HPDE6-E6E7 (cell line): ENCODE measurements around the gene ZRSR2.
"Not testable (repeated sequence)": the region's sequence is repeated elsewhere in the genome, so short reads cannot be mapped to it uniquely, and the experiment has no call there.

Source experiments
- DNase-seq: peaks from one replicate; pipeline ENCODE4 v3.0.0; 2011; ENCODE audit warnings: missing footprints; ENCODE audit errors: extremely low spot score

The ZRSR2 gene

DNA sequence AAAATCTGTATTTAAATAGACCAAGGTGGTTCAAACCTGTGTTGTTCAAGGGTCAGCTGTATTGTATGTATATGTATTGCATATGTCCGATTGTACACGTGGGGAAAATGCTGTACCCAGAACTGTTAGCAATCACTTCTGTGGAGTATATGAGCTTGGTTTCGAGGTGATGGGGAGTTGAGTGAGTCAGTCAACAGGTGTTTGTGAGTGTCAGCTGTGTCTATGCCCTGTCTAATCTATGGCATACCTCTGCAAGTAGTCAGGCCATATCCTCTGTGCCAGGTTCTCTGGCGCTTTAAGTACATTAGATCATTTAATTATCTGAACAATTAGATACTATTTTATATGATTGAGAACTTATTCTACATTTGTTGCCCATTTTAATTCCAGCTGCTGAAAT lies 7.4 kb downstream of the ZRSR2 start:
- DNase-seq = no peak

DNA sequence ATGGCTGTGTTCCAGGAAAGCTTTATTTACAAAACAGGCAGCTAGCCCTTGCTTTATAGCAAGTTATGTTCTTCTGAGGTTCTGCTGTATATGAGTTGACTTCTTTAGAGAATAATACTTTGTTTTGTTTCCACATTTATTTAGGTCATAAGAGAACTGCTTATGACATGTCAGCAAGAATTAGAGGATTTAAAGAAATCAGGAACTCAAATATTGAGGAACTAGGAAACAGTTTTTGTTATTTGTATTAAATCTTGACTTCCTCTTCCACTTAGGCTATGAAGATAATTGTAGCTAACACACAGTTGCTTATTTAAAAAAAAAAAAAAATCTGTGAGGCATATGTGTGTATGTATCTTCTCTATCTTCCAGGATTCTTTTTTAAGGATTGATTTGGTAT lies 14.3 kb downstream of the ZRSR2 start:
- DNase-seq = no peak

DNA sequence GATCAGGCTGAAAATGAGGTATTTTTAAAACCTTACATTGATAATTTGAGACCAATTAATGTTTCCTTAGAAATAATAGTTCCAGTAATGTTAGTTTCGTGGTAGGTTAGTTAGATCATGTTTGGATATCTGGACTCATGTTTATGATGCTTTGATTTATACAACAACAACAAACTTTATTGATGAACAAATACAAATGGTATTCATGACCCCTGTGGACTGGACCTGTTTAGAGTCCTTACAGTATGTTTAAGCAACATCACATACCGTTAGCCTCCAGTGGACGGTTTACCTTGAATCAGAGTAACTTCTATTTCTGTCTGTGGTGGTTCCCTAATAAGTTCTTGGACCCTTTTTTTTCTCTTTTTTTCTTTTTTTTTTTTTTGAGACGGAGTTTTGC lies 18.0 kb downstream of the ZRSR2 start:
- DNase-seq = no peak

DNA sequence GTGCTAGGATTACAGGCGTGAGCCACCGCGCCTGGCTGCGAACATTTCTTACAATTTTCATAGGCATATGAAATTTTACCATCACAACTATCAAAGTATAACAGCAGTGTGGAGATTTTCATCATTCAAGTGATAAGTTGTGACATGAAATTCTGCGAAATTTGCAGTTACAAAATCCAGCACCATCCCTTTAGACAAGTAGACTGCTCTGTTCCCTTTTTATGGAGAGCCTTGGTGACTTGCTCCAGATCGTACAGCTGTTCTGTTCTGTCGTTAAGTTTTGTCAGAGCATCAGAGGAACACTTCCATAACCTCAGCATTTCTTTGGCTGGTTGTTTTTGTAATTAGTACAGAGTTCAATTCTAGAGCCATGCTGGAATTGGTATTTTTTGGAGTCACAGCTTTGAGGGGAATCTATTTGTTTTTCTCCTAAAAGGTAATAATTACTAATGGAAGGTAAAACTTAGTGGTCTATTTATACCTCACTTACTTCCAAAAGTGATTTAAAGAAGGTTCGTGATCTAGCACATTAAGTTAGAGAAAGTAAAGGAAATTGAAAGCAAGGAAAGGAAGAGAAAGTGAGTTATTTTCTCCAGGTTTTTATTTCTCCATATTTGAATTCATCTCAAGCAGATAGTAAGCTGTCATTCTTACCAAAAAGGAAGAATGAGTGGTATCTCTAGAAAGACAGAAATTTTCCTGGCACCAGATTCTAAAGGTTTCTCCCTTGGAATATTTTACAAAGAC lies 22.1 kb downstream of the ZRSR2 start:
- DNase-seq = no peak

DNA sequence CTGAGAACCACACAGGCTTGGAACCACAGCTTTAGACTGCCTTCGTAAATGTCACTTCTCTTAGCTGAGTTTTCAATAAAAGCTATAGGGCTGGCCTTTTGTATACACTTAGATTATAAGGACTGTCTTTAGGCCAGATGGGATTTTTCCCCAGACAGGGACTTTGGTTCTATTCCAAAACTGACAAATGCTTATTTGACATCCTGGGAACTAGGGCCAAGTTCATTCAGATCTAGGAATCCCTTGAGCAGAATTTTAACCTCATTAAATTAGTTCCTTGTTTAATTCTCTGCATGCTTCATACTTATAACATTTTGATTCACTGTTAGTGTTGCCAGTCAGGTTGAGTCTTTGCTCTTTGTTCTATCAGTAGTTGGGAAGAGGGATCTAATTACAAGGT lies 23.1 kb downstream of the ZRSR2 start:
- DNase-seq = no peak

DNA sequence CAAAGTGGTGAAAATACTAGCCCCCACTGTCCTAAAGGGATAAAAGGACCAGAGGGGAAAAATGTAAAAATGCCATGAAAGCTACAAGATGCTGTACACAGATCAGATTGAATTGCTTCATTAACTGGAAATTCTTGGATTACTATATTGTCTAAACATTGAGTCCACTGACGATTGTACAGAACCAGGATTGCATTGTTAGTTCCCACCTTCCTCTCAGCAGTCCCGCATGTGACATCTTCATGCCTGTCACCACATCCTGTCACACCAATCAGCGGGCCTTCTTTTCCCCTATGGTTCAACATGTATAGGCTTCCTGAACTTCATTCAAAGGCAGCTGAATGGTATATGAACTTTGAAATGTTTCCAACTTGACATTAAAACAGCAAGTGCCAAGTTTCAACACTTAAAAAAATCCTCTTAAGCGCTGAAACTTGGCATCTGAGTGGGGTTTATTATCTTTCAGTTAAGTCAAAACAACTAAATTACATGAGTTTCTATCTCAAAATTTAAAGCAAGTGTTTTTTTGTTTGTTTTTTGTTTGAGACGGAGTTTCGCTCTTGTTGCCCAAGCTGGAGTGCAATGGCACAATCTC lies 24.6 kb downstream of the ZRSR2 start:
- DNase-seq = no peak

DNA sequence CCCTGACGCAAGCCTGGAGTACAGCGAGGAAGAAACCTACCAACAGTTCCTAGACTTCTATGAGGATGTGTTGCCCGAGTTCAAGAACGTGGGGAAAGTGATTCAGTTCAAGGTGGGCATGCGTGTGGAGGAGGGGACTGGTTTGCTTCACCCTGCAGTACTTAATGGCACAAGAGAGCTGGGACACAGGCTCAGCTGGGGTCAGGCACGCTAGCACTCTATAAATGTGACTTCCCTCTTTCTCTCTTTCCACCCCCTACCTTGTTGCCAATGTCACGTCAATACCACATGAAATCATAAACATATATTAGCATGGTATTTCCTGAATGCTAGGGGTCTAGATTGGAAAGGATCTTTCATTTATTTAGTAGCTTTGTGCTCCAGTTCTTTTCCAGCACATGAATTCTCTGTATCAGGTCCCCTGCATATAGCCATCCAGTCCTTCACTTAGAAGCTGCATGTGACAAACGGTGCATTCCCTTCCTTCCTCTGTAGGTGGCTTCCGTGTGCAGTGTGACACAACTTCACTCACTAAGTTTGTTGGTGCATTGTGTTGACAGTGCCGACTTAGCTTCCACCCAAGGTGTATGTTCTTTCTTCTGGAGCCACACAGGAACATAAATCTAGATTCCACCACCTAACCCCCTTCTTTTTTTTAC lies 25.6 kb downstream of the ZRSR2 start:
- DNase-seq = no peak

DNA sequence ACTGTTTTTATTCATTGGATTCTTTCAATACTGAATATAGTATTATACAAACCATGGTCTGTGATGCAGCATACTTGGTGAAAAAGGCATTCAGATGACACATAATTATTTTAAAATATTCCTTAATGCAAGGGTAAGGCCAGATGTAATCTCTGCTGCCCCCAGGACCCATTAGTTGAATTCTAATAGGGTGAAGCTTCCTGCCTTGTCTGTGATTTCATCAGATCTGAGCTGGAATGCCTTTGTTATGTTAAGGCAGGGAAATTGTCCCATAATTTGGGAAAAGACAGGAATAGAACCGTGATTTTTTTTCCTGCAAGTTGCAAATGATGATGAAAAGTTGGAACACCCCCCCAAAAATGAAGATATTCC lies 26.1 kb downstream of the ZRSR2 start:
- no peak for DNase-seq

DNA sequence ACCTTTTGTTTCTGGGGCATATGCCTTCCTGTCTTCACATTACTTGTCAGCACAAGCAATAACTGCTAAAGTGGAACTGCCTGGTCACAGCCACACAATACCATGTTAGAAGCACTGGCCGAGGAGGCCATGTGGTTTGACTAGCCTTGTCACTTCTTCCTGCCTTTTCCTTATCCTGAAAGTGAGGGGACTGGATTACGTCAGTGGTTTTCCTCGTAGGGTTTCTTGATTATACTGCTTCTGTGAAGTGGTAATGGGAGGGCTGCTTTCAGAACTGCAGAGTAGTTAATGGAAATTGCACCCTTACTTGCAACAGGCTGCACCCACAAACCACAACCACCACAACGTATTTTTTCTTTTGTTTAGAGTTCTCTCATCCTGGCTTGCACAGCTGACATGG lies 26.6 kb downstream of the ZRSR2 start:
- no peak for DNase-seq

DNA sequence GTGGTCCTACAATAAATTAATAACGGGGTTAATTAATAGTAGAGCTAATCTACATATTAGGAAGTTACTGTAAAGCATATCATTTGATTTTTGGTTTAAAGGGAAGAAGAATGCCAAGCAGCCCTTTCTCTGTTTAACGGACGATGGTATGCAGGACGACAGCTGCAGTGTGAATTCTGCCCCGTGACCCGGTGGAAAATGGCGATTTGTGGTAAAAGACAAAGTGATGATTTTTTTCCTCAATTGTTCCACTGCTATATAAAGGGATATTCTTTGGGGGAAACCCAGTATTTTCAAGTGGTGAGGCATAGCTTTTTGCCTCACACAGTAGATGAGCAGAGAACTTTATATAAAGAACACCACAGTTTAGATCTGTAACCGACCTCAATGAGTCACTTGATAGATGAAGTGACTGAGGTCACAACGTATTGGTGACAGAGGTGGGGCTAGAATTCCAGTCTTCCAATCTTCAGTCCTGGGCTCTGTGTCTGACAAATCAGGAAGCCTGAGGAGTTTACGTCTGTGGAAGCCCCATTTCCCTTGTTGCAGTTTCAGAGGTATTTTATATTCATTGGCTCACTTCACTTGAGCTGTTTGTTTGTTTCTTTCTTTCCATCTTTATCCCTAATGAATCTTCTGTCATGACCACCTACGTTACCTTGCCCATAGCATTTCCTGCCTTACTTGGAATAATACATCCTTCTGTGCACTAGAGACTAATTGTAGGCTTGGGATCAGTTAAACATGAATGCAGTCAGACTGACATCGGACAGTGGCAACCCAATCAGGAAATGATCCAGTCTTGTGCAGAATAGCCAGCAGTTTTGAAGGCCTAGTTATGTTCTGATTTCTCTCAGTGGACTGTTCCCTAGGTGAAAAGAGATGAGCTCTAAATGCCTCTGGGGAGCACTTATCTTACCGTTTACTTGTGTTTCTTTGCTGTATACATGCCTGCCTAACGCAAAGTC lies 30.1 kb downstream of the ZRSR2 start:
- no peak for DNase-seq

DNA sequence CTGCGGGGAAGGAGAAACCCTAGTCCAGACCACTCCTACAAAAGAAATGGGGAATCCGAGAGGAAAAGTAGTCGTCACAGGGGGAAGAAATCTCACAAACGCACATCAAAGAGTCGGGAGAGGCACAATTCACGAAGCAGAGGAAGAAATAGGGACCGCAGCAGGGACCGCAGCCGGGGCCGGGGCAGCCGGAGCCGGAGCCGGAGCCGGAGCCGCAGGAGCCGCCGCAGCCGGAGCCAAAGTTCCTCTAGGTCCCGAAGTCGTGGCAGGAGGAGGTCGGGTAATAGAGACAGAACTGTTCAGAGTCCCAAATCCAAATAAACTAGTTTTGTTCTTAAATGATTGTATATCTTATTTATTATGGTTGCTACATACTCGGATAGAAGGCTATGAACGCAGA lies 32.6 kb downstream of the ZRSR2 start:
- DNase-seq = no peak

DNA sequence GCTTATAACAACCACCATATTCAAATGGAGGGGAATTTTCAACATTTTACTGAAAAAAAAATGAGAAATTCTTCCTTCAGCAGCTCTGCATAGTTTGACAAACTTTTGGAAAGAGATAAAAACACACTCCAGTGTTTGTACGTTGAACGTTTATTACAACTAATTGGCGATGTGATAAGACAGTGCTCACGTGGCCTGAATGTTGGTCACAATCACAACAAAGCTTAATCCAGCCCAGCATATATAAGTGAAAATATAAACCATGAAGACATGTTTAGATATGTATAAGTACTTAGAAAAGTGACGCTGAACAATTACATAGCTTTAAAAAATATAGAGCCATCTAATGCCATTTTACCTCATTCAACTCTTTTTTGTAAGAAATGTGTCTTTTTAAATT lies 35.7 kb downstream of the ZRSR2 start:
- no peak for DNase-seq

DNA sequence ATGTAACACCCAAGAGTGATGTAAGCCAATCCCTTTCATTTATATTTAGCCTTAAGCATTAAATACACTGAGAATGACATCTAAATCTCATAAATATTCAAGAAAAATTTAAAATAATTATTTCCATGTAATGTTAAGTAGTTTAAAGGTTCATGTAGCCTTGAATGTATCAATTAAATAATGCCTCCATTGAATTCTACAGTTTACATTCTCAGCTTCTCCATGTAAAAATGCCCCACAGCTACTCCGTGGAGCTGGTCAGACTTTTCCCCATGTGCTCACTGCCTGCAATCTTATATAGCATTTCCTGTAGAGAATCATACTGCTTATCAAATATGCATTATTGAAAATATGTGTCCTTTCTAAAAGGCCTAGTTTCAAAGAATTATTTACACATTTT lies 38.9 kb downstream of the ZRSR2 start:
- DNase-seq = no peak

DNA sequence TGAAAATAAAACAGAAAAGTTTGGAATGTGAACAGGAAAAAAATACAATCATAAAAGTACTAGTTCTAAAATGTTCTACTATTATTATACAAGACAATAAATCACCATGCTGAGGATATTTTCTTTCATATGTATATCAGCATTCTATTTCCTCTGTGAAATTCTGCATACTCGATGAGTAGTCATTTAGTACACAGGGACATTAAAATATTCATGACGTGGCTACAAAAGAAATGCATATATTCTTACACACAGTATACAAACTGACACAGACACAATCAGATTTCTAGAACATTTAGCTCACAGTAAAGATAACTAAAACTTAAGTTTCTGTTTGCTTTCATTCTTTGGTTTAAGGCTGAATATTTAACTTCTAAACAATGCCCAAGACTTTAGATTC lies 41.1 kb downstream of the ZRSR2 start:
- DNase-seq = not testable (repeated sequence)

DNA sequence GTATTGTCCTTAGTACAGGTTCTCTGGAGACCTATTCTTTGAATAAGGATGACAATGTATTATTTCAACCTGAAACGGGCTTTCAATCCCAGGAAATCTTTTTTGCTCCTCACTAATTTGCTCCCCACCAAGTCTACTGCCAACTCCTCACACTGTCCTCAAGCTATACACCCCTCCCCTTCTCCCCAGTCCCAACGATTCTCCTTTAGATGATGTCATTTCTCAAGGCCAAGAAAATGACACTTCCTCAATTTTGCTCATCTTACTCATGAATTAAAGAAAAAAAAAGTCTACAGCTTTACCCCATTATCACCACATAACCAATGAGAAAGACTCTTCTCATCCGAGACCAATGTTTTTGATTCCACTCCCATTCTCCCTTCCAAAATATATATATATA lies 43.8 kb downstream of the ZRSR2 start:
- DNase-seq = no peak

DNA sequence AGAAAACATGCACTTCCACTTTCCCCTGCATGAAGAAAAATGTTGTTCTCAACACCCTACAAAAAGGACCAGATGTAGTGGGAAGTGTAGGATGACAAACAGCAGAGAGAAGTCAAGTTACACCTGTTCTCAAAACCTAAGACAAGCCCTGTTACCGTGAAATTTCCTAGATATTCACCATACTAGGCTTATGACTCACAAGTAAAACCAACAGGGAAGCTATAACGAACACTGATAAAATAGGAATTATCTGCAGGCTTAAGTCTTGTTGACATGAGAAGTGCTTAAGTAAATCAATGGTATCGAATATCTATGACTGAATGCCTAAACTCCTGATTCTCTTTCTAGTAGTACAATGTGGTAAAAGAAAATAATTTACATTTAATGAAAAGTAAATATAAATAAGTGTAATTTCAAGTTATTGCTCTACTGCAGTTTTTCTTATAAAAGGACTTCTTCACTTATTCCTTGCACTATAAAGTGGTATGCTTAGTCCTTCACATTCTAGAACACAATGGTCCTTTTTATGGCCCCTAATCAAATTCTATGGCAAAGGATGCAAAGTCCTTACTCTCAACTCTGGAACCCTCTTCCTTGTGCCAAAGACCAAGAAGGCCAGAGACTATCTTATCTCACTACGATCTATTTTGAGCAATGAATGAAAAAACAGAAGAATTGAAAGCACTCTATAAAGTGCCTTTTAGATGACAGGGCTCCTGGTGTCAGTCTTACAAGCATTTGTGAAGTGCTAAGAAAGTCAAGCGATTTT lies 44.7 kb downstream of the ZRSR2 start:
- DNase-seq = no peak

DNA sequence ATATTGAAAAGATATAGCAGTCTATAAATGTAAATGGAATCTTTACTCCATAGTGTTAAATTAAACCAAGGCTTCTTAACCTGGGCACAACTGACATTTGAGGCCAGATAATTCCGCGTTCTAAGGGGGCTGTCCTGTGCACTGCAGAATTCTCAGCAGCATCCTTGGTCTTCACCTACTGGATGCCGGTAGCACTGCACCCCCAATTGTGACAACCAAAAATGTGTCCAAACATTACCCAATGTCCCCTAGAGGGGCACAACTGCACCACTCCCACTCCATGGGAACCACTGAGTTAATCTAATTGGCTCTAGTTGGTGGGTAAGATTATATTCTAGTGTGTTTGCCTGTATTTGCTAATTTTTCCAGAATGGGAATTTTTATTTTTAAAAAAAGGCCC lies 47.7 kb downstream of the ZRSR2 start:
- no peak for DNase-seq

DNA sequence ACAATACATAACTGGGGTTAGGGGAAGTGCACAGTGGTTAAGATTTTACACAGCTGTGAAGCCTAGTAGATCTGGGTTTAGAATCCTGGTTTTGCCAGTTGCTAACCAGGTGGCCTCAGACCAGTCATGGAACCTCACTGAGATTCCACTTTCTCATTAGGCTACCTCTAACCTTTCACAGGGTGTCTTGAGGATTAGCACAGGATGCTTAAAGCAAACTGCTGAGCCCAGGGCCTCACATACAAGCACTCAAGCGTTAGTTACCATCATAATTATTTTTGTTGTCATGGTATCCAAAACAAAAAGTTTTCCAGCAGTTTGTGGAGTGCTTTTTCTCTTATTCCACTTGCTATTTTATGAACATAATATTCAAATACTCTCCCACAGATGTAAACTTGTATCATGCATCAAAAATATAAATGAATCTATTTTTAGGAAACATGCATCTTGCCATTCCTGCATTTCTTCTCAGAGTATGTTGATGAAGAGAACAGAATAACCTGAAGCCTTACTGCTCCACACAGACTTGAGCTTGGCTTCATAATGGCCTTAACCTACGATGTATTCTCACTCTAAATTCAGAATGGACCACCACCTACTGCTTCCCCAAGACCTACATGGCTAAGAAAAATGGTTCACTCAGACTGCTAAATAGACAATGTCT lies 51.7 kb downstream of the ZRSR2 start:
- DNase-seq = no peak

DNA sequence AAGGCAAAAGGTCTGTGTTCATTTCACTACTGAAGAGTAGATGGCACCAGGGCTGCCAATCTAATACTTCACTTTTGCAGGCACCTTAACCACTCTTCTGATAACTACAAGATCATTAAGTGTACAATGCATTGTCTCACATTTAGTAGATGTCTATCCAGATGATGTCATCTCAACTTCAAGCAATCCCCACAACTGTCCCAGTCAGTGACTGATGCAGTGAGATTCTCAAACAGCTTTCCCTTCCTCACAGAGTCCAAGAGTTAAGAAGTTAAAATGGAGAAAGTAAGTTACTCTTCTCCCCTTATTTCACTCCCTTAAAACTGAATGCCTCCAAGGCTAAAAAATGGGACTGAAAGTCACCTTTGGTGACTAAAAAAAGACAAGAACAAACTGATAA lies 53.7 kb downstream of the ZRSR2 start:
- no peak for DNase-seq

DNA sequence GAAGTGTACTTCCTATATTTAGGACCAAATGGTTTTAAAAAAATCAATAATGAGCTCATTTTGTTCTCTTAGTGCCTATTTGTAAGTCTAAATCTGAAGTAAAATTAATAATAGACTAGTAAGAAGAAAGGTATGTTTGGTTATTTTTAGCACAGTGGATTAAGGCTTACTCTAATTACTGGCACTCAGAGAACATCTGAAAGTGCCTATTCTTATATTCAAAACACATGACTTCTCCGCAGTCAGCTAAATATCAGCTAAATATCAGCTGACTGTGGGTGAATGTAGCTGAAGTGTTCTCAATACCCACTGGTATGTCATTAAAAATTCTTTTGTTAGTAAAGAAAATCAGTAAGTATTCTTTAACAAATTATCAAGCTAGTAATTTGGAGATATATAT lies 58.3 kb downstream of the ZRSR2 start:
- no peak for DNase-seq

DNA sequence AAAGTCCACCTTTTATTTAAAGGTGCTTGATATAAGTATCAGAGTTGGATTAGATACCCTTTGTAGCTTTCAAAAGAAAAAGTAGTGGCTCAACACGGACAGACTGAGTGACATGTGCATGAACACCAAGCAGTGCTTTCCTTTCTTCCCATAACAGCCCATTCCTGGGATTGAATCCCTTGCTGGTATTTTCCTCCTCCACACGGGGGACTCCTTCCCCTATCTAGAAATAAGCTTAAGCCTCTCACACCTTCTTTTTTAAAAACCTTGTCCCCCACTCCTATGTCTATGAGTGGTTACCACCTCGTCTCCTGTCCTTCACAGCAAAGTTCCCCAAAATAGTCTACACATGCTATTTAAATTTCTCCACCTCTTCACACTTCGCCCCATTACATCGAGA lies 59.3 kb downstream of the ZRSR2 start:
- DNase-seq = no peak
